HG02678 (cell line): ENCODE results near the gene ZNF680.
"Not testable (repeated sequence)": the region's sequence is repeated elsewhere in the genome, so short reads cannot be mapped to it uniquely, and the experiment has no call there.

Experiments
- ATAC-seq: cut with Tn5 transposase; IDR thresholded peaks from one replicate; pipeline ENCODE4 v1.9.1; 2021; ENCODE audit warnings: mild to moderate bottlenecking, moderate library complexity; ENCODE audit not compliant: unreplicated experiment

Gene ZNF680

DNA sequence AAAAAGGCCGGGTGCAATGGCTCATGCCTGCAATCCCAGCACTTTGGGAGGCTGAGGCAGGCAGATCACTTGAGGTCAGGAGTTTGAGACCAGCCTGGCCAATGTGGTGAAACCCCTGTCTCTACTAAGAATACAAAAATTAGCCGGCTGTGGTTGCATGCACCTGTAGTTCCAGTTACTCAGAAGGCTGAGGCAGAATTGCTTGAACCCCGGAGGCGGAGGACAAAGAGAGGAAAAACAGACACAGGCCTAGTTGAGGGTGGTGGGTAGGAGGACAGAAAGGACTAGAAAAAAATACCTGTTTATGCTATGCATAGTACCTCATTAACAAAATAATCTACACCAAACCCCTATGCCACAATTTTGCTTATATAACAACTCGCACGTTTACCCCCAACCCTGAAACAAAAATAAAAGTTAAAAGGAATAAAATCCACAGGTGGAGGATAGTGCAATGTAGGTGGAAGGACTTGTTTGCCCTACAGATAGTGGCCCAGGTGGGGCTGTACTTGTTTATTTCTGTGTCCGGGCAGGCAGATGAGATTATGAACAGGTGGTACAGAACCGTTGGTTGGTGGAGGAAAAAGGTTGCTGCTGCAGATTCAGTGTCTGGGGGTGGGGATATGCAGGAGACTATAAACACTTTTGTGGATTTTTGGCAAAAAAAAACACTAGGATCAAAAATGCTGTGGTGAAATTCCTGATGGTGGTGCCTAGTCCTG, 5.1 kb downstream of the ZNF680 start:
- no peak for ATAC-seq

DNA sequence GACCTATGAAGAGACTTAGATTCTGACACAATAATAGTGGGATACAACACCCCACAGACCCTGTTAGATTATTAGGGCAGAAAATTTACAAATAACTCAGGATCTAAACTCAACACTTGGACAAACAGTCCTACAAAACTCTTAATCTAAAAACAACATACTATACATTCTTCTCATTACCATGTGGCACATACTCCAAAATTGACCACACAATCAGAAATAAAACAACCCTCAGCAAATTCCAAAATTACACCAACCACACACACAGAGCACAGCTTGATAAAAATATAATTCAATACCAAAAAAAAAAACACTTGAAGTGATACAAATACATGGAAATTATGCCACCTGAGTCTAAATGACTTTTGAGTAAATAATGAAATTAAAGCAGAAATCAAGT, 7.8 kb downstream of the ZNF680 start:
- no peak for ATAC-seq

DNA sequence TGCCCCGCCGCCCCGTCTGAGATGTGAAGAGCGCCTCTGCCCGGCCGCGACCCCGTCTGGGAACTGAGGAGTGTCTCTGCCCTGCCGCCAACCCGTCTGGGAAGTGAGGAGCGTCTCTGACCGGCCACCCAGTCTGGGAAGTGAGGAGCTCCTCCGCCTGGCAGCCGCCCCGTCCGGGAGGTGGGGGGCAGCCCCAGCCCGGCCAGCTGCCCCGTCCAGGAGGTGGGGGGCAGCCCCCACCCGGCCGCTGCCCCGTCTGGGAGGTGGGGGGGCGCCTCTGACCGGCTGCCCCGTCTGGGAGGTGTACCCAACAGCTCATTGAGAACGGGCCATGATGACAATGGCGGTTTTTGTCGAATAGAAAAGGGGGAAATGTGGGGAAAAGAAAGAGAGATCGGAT, 8.7 kb downstream of the ZNF680 start:
- ATAC-seq: not testable (repeated sequence)

DNA sequence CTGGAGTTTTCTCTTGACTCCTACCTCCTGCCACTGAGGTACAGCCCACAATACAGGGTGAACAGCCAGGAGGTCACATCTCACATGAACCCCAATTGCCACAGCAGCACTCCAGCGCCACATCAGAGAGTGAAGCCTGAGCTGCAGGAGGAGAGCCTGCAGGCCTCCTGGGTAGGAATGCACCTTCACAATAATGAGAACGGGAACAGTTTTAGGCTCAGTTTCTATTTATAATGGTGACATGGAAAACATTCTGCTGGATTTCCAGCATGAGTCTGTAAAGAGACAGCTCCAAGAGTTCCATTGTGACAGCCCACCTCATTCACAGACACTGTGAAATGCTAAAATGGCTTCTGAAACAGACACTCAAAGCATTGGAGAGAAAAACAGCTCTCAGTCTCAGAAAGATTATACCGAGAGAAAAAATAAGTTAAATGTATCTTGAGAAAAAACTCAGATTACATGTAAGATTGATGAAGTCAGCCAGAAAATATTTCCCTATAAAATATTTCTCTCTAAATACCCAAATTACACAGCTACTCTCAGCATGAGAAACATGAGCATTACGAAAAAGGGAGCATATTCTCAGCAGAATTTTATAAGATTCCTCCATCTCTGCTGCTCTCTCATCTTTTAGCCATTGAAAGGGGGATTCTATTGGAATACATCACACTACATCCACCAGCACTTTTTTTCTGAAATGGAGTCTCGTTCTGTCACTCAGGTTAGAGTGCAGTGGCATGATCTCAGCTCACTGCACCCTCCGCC, 11.3 kb downstream of the ZNF680 start:
- no peak for ATAC-seq

DNA sequence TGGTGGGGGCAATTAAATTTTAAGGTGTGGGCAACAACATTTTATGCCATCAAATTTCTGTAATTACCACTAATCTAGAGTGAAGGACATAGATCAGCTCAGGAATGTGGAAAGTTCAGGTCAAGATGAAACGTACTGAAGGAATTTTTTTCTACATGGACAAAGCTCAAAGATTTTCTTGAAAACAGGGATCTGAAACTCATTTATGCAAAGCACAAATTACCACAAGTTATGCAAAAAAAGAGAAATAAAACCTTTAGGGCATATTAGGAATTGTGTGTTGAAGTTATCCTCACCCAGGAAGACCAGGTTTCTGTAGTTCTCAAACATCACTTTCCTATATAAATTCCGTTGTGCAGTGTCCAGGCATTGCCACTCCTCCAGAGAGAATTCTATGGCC, 18.9 kb downstream of the ZNF680 start:
- ATAC-seq: no peak

DNA sequence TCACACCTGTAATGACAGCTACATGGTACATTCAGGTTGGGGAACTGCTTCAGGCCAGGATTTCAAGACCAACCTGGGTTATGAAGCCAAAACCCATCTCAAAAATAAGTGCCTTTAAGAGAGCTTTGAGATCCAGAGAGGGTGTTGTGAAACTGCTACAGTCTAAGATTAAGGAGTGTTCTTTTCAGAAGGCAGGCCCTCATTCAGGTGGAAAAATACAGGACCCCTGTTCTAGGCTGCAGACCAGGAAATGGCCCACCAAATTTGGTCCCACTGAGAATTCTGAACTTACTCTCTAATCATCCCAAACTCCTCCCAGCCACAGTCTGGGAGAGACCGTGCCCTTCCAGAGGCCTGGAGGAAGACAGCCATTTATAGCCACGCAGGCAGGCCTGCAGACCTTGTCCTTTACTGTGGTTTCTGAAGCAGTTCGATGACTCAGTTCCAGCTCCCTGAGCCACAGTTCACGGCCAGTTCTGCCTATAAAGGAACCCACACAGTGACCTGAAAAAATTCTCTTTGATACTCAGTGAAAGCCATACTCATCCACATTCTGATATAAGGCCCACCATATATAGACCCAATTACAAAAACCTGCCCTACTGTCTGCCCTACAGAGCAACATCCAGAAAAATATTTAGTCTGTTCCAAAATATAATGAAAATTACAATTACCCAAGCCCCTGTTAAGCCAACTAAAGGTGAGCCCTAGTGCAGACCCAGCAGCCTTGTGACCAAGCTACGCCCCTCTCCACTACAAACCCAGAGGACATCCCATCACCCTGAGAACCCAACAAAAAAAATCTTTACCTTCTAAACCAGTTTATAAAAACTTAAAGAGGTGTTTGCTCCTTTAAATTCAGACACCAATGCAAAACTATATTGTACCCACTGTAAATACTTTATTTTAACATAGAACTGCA, 21.2 kb downstream of the ZNF680 start:
- ATAC-seq: no peak

DNA sequence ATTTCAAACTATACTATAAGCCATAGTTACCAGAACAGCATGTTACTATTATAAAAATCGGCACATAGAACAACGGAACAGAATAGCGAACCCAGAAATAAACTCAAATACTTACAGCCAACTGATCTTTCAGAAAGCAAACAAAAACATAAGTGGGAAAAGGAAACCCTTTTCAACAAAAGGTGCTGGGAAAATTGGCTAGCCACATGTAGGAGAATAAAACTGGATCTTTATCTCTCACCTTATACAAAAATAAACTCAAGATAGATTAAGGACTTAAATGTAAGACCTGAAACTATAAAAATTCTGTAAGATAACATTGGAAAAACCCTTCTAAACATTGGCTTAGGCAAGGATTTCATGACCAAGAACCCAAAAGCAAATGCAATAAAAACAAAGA, 29.1 kb downstream of the ZNF680 start:
- ATAC-seq: no peak

DNA sequence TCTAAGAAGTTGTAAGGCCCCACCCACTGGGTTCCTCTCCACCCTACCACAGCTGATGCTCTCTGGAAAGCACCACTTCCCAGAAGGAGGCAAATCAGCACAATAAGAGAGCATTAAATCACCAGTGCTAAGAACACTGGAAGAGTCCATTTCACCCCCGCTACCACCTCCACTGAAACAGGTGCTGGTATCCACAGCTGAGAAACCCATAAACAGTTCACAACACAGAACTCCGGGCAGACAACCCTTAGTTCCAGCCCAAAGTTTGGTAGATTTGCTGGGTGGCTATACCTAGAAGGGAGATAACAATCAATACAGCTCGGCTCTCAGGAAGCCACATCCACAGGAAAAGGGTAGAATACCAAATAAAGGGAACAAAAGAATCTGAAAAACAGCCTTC, 34.1 kb downstream of the ZNF680 start:
- ATAC-seq: no peak

DNA sequence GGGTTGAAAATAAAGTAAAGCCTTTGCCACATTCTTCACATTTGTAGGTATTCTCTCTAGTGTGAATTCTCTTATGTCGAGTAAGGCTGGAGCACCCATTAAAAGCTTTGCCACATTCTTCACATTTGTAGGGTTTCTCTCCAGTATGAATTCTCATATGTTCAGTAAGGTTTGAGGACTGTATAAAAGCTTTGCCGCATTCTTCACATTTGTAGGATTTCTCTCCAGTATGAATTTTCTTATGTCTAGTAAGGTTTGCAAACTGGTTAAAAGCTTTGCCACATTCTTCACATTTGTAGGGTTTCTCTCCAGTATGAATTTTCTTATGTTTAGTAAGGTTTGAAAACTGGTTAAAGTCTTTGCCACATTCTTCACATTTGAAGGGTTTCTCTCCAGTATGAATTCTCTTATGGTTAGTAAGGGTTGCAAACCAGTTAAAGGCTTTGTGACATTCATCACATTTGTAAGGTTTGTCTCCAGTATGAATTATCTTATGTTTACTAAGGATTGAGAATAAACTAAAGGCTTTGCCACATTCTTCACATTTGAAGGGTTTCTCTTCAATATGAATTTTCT, 41.4 kb downstream of the ZNF680 start:
- no peak for ATAC-seq

DNA sequence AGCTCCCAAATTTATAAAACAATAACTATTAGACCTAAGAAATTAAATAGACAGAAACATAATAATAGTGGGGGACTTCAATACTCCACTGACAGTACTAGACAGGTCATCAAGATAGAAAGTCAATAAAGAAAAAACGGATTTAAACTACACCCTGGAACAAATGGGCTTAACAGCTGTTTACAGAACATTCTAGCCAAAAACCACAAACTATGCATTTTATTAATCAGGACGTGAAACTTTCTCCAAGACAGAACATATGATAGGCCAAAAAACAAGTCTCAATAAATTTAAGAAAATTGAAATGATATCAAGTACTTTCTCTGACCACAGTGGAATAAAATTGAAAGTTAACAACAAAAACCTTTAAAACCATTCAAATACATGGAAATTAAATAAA, 46.4 kb downstream of the ZNF680 start:
- ATAC-seq: no peak

DNA sequence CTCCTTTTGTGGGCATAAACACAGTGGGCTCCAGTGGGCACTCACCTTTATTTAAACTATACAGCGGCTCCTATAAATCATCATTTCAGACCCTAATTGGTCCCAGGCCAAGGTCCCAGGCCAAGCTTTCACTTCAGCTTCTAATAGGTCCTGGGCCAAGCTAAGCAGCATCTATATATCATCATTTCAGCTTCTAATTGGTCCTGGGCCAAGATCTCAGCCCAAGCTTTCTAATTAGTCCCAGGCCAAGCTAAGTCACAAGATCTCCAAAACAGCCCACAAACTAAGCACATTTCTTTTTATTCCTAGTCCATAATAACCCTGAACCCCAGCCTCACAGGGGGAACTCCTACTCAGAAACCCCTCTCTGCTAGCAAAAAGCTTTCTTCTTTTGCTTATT, 47.1 kb downstream of the ZNF680 start:
- no peak for ATAC-seq

DNA sequence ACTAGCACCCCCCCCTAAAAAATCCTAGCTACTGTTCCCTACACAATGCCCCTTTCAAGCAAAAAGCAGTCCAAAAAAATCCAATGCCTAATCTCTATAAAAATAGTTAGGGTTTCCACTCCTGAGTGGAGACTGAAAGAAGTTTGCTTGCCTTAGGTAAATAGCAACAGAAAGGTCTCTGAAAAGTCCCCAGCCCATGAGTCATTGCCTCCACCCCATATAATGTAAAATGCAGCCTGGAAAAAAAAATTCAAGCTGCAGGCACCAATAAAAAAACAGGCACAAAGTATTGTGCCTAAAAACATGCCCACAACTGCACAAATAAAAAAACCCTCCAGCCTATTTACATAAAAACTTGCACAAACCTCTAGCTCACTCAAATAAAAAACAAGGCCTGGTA, 47.5 kb downstream of the ZNF680 start:
- no peak for ATAC-seq

DNA sequence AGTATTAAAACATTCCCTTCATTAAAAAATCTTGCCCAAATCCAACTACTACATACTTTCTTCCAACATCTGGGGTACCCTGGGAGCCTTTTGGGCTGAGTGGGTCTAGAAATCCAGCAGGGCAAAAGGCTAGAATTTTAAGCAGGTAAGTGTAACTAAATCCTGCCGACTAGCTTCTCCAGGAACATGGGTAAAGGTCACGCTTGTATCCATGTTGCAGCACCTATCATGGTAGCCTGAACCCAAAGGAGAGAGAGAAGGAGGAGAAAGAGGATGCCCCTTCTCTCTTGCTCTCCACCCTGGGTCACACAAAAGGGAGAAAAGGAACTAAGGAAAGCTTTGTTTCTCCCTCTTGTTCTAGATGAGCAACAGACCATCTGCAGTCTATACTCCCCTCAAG, 53.3 kb downstream of the ZNF680 start:
- ATAC-seq: no peak

DNA sequence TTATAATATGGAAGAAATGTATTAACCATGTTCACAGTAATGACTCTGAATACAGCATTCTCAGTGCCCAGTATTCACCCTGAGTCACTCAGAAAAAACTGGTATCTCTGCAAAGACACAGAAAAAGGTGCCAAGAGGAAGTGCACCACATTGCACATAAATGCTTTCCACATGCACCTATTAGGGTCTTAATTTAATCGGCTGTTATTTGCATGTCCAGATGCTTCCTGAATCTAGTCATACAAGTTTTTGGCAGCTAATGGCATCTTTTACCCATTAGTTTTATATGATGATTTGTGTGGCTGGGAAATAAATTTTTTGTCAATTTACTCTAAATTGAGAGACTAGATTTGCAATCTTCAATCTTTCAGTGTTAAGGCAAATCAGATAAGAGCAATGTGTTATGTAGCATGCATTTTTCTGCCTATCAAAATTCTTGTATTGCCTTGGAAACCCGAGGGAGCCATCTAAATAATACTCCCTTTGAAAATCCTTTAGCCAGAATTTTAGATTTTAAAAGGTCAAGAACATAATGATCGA, 58.2 kb downstream of the ZNF680 start:
- no peak for ATAC-seq

DNA sequence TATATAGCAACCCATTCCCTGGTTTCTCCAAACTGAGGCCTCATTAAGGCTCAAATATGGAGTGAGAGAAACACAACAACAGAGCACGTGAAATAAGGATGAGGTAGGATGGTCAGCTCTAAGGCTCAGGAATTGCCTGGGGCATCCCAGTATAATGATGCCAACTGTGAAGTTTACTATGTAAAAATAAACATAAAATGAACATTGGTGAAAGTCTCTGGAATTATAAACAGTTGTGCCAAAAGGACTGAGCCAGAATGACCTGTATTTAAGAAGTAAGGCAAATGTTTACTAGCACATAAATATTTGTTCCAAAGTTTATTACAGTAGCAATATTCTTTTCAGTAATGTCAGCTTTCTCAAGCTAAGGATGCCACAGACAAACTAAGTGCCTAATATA, 64.6 kb downstream of the ZNF680 start:
- ATAC-seq: no peak

DNA sequence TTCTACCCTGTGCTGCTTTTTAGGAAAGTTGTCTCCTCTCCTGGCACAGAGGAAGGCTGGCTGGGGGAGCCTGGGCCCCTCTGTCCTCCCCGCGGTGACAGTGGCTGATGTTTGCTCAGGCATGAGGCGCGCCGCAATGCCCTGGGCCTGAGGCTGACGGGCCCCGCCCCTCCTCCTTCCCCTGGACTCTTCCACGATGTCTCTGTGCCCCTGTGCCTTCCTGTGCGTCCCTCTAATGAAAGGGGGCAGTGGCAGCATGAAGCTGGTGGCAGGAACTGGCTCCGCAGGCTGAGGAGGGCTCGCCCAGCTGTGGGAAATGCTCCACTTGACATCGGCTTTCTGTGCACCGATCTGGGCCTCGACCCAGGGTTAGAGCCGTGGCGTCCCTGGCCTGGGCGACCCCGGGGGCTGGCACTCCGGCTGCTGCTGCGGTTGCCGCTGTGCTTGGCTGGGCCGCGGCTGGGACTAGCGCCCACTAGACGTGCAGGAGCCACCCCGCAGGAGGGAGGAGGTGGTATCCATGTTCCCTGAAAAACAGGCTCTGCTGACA, 67.9 kb downstream of the ZNF680 start:
- ATAC-seq: no peak

DNA sequence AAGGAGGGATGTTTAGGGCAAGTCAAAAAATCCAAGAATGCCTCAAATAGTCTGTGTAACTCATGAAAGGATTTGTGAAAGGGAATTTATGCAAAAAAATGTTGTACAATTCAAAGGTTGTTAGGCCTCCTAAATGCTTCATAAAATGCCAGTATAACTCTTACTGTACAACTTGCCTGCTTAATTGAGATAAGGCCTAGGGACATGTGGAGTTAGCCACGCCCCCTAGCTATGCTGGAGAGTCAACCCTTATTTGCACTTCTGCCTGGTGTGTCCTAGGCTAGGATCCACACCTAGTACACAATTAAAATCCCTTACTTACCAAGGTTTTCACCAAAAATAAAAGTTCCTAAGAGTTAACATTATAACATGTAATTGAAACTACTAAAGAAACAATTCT, 77.2 kb downstream of the ZNF680 start:
- ATAC-seq: no peak
